HEK293 (cell line): Measurements from ENCODE around the gene SHCBP1.

ENCODE experiments used
- CTCF ChIP-seq: fragments of 450-650 bp; formaldehyde crosslinking; IDR thresholded peaks from 2 replicates; pipeline ENCODE4 v1.5.1; 2016; ENCODE audit warnings: missing biosample characterization, missing genetic modification characterization
- PBX3 ChIP-seq: sonication (generic); formaldehyde crosslinking; IDR thresholded peaks from 2 replicates; pipeline ENCODE4 v1.8.1; 2022; ENCODE audit warnings: mild to moderate bottlenecking, moderate library complexity, missing genetic modification reagents
- SETDB1 ChIP-seq: IDR thresholded peaks from one replicate; pipeline ENCODE4 v1.6.1; 2017; ENCODE audit warnings: mild to moderate bottlenecking, low read length, moderate library complexity, mixed read lengths; ENCODE audit not compliant: insufficient read length
- YY1 ChIP-seq: fragments of 450-650 bp; formaldehyde crosslinking; IDR thresholded peaks from 2 replicates; pipeline ENCODE4 v1.5.1; 2018; ENCODE audit warnings: missing biosample characterization, missing genetic modification characterization
- ZNF211 ChIP-seq: fragments of 450-650 bp; formaldehyde crosslinking; IDR thresholded peaks from 2 replicates; pipeline ENCODE4 v1.5.1; 2016; ENCODE audit warnings: low read depth, missing biosample characterization, missing genetic modification characterization
- ZNF280D ChIP-seq: fragments of 450-650 bp; formaldehyde crosslinking; IDR thresholded peaks from 2 replicates; pipeline ENCODE4 v1.5.1; 2016; ENCODE audit warnings: missing biosample characterization, missing genetic modification characterization
- ZNF433 ChIP-seq: fragments of 450-650 bp; formaldehyde crosslinking; IDR thresholded peaks from 2 replicates; pipeline ENCODE4 v1.5.1; 2016; ENCODE audit warnings: missing biosample characterization, missing genetic modification characterization, low read depth
- ZNF561 ChIP-seq: fragments of 450-650 bp; IDR thresholded peaks from 2 replicates; pipeline ENCODE4 v1.5.1; 2018; ENCODE audit warnings: missing biosample characterization, missing genetic modification characterization, borderline replicate concordance

- TF ChIP-seq ZNF433 (tag by site-specific recombination): no peak
- TF ChIP-seq ZNF561: no peak
- no peak for TF ChIP-seq YY1 (tag by site-specific recombination)
- TF ChIP-seq PBX3 (CRISPR knock-in tag): no peak
- TF ChIP-seq CTCF (tag by site-specific recombination): no peak
- TF ChIP-seq ZNF211 (tag by site-specific recombination): no peak
- TF ChIP-seq SETDB1: no peak
- TF ChIP-seq ZNF280D: no peak
Observed at GRCh38 chr16:46591257-46591656, 29.9 kb downstream of the SHCBP1 start.
